Endothelial cell of umbilical vein (primary cell): ENCODE data around the gene MYO5B. TPM values are rescaled to one million over a fixed set of nuclear protein-coding genes. Genes with fewer than 3 reads are reported as not detected.

Experiments used
- BruUV-seq: library from RNA; stranded (reverse); fragments of 400-500 nt; replicated peaks from 2 replicates; lab custom pipeline; 2021; lab: Mats Ljungman, UMichigan
- CTCF ChIA-PET: fragments of 300-600, 350-600 bp; sonication (Branson Sonifier 250); formaldehyde crosslinking; loops from one replicate; lab custom pipeline; 2021; ENCODE audit warnings: antibody characterized with exemption, inconsistent platforms; lab: Charles Lee
- POLR2A ChIA-PET: fragments of 300-600, 350-600 bp; sonication (Branson Sonifier 250); formaldehyde crosslinking; loops from one replicate; lab custom pipeline; 2021; ENCODE audit warnings: antibody characterized with exemption, inconsistent platforms; lab: Charles Lee
- DNase-seq: peaks from one replicate; pipeline ENCODE4 v3.0.0-alpha.2; 2011; ENCODE audit warnings: low read depth, low spot score
- FAIRE-seq: peaks from 2 replicates; lab custom pipeline; 2011; peaks lifted over from hg19 to GRCh38; lab: Jason Lieb, UNC
- H2AFZ ChIP-seq: 2 replicates; pipeline ENCODE4 v1.6.0; 2012; ENCODE audit warnings: low read depth, low read length, control low read depth, inconsistent platforms
- H3K27ac ChIP-seq: 2 replicates; pipeline ENCODE4 v1.5.1; 2011; ENCODE audit warnings: low read depth, mild to moderate bottlenecking, control low read depth, low read length, moderate library complexity; ENCODE audit not compliant: insufficient read depth
- H3K27me3 ChIP-seq, 2 experiments: 2 replicates each; pipeline versions ENCODE4 v1.6.0 to v1.6.1; 2011; ENCODE audit warnings: low read length in 2 of 2, mixed read lengths in 1 of 2; ENCODE audit not compliant: control insufficient read depth in 2 of 2, insufficient read depth in 2 of 2
- H3K36me3 ChIP-seq, 2 experiments: 2 replicates in 1 of 2; 3 replicates in 1 of 2; pipeline ENCODE4 v1.5.1; 2011; ENCODE audit warnings: low read length in 2 of 2, mild to moderate bottlenecking in 1 of 2, moderate library complexity in 1 of 2; ENCODE audit not compliant: control insufficient read depth in 2 of 2, insufficient read depth in 2 of 2; ENCODE audit errors: extremely low read depth in 1 of 2
- H3K4me1 ChIP-seq: 3 replicates; pipeline ENCODE4 v1.5.1; 2011; ENCODE audit warnings: mild to moderate bottlenecking, low read length; ENCODE audit not compliant: control insufficient read depth, insufficient read depth; ENCODE audit errors: extremely low read depth
- H3K4me2 ChIP-seq: 2 replicates; pipeline ENCODE4 v1.6.1; 2011; ENCODE audit warnings: low read length, control low read depth, mixed read lengths; ENCODE audit not compliant: insufficient read depth
- H3K4me3 ChIP-seq, 3 experiments: fragments of 200-600 bp in 1 of 3; sonication (generic), shearing (Covaris generic) in 1 of 3; replicated peaks in 1 of 3; 2 replicates each; pipeline ENCODE4 v1.5.1; 2011 to 2016; ENCODE audit warnings: control low read depth in 3 of 3, low read length in 3 of 3, mild to moderate bottlenecking in 2 of 3, inconsistent platforms in 1 of 3, low read depth in 1 of 3, moderate library complexity in 1 of 3; ENCODE audit not compliant: insufficient read depth in 1 of 3
- H3K79me2 ChIP-seq: 2 replicates; pipeline ENCODE4 v1.6.0; 2012; ENCODE audit warnings: low read length, inconsistent platforms; ENCODE audit not compliant: control insufficient read depth, insufficient read depth
- H3K9ac ChIP-seq: replicated peaks from 2 replicates; pipeline ENCODE3; 2011; ENCODE audit warnings: low read length, control low read depth; ENCODE audit not compliant: insufficient read depth; ENCODE audit errors: extremely low read depth
- H3K9me1 ChIP-seq: replicated peaks from 3 replicates; pipeline ENCODE4 v1.6.0; 2011; ENCODE audit warnings: mild to moderate bottlenecking, low read length; ENCODE audit not compliant: control insufficient read depth, insufficient read depth; ENCODE audit errors: extremely low read depth
- H3K9me3 ChIP-seq: replicated peaks from 2 replicates; pipeline ENCODE4 v1.5.1; 2012; ENCODE audit warnings: low read length, inconsistent platforms; ENCODE audit not compliant: control insufficient read depth, insufficient read depth
- H4K20me1 ChIP-seq: replicated peaks from 2 replicates; pipeline ENCODE3; 2011; ENCODE audit warnings: mild to moderate bottlenecking, low read length; ENCODE audit not compliant: control insufficient read depth, insufficient read depth; ENCODE audit errors: extremely low read depth
- CTCF ChIP-seq, 2 donors: IDR thresholded peaks; 1 replicate in 1 of 2; 2 replicates in 1 of 2; pipeline ENCODE4 v1.5.1; 2011; ENCODE audit warnings: low read length in 2 of 2, mild to moderate bottlenecking in 2 of 2, moderate library complexity in 2 of 2, control low read depth in 1 of 2, inconsistent platforms in 1 of 2, low read depth in 1 of 2; ENCODE audit not compliant: insufficient read depth in 1 of 2; ENCODE audit errors: extremely low read depth in 1 of 2
- EZH2 ChIP-seq: IDR thresholded peaks from 2 replicates; pipeline ENCODE4 v1.6.1; 2012; ENCODE audit warnings: borderline replicate concordance, low read depth, mild to moderate bottlenecking, moderate library complexity, low read length, inconsistent platforms; ENCODE audit not compliant: severe bottlenecking
- FOS ChIP-seq: IDR thresholded peaks from 2 replicates; pipeline ENCODE4 v1.6.1; 2011; ENCODE audit warnings: mild to moderate bottlenecking, low read length, moderate library complexity, borderline replicate concordance; ENCODE audit not compliant: insufficient read depth
- GATA2 ChIP-seq: IDR thresholded peaks from 2 replicates; pipeline ENCODE4 v1.7.0; 2011; ENCODE audit warnings: low read depth, mild to moderate bottlenecking, moderate library complexity, mixed read lengths, low read length; ENCODE audit not compliant: insufficient read length, insufficient read depth
- JUN ChIP-seq: IDR thresholded peaks from 2 replicates; pipeline ENCODE4 v1.6.1; 2011; ENCODE audit warnings: borderline replicate concordance, low read depth; ENCODE audit not compliant: insufficient read length, insufficient read depth
- MAX ChIP-seq: IDR thresholded peaks from 2 replicates; pipeline ENCODE4 v1.6.1; 2011; ENCODE audit not compliant: insufficient read depth, insufficient read length
- MYC ChIP-seq: IDR thresholded peaks from one replicate; pipeline ENCODE4 v1.6.1; 2011; ENCODE audit warnings: mild to moderate bottlenecking, low read depth, low read length
- POLR2A ChIP-seq: IDR thresholded peaks from 2 replicates; pipeline ENCODE4 v1.6.1; 2012; ENCODE audit warnings: low read depth, mild to moderate bottlenecking, control low read depth, low read length
- POLR2AphosphoS5 ChIP-seq: IDR thresholded peaks from 2 replicates; pipeline ENCODE4 v1.6.1; 2012; ENCODE audit warnings: low read depth, mild to moderate bottlenecking, control low read depth, low read length, moderate library complexity; ENCODE audit not compliant: insufficient read depth
- dilution Hi-C: fragments of 300-500 bp; cut with MboI; formaldehyde crosslinking; loops from one replicate; pipeline ENCODE4 v1.15.0; 2019; ENCODE audit warnings: low sequenced_read_pairs; ENCODE audit not compliant: extremely low pct_ligation_motif_present
- intact Hi-C: fragments of 100-400 bp; cut with micrococcal nuclease; formaldehyde crosslinking; loops from one replicate; pipeline ENCODE4 v1.10.0; 2022
- polyA plus RNA-seq, 4 experiments: library from polyadenylated mRNA; depleted of rRNA in 3 of 4; stranded (reverse) in 3 of 4; unstranded in 1 of 4; fragments of >200 nt; gene quantifications; 2 replicates each; pipeline versions ENCODE4 v1.2.1 to v1.2.3, GENCODE V29; 2011 to 2012; ENCODE audit warnings: missing spikeins in 1 of 4
- total RNA-seq: library from RNA; stranded (reverse); gene quantifications from 2 replicates; pipeline ENCODE4 v1.2.3, GENCODE V29; 2021

MYO5B gene
- total and polyA plus RNA-seq, 2 donors (not counting 3 experiments of a cell fraction or from before 2014, with no cell fraction given), result 0.54 to 1.1 TPM

GRCh38 chr18:49892148-49892924, 302.6 kb downstream of the MYO5B start:
- peaks cover 0 to 2% of the 10 kb centered on the region in 2 experiments for H3K27me3 ChIP-seq
- H3K4me1 ChIP-seq, result peaks cover 17% of the 10 kb centered on the region
- no peak overlapping the region for H3K27ac ChIP-seq
- H3K36me3 ChIP-seq, result no peaks in the 10 kb centered on the region
- no peak overlapping the region for H2AFZ ChIP-seq
- CTCF ChIA-PET, result interaction anchor here (1.0 kb wide), 1 partner anchor 34 kb away, joined by 3 read pairs; no protein-coding TSS in a partner anchor
- DNase-seq, result peak; percentile 26
- no TSS peak for BruUV-seq
- FAIRE-seq, result peak; percentile 67
- no peaks in the 10 kb centered on the region for H3K9me1 ChIP-seq
- TF ChIP-seq EZH2 (no peak), MYC (no peak), MAX (no peak), CTCF (IDR thresholded peaks at IDR 0.05; ENCODE audit: extremely low read depth in 1 of 2, insufficient read depth in 1 of 2, low read depth in 1 of 2, low read length in 2 of 2) (no peak), POLR2A (no peak), POLR2AphosphoS5 (no peak), FOS (peak; percentile 63), GATA2 (peak; percentile 29), JUN (peak; percentile 45)
- H3K9me3 ChIP-seq, result no peaks in the 10 kb centered on the region
- POLR2A ChIA-PET, result no interaction called here
- H3K79me2 ChIP-seq, result no peaks in the 10 kb centered on the region
- no peak overlapping the region for H3K4me3 ChIP-seq
- intact Hi-C loops (no loop called here), dilution Hi-C loops (no loop called here)
- no peaks in the 10 kb centered on the region for H4K20me1 ChIP-seq
- H3K9ac ChIP-seq, result no peak overlapping the region
- peak overlapping the region; percentile 31 for H3K4me2 ChIP-seq
